Measurements from ENCODE around the gene RBM39.

DNA sequence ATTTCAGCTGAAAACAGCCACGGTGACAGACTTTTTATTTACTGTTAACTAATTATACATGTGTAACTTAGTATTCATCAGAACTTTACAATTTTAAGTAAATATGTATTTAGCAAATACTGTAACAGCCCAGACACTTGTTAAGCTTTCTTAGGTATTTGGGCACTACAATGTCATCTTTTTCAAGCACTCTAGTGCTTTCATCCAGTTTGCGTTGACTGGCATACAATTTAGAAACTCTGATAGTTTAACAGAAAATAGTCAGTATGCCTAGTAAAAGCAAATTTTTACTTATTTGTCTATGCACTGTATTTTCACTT, 10.6 kb downstream of the RBM39 start:
- TF ChIP-seq, protein P1, sequence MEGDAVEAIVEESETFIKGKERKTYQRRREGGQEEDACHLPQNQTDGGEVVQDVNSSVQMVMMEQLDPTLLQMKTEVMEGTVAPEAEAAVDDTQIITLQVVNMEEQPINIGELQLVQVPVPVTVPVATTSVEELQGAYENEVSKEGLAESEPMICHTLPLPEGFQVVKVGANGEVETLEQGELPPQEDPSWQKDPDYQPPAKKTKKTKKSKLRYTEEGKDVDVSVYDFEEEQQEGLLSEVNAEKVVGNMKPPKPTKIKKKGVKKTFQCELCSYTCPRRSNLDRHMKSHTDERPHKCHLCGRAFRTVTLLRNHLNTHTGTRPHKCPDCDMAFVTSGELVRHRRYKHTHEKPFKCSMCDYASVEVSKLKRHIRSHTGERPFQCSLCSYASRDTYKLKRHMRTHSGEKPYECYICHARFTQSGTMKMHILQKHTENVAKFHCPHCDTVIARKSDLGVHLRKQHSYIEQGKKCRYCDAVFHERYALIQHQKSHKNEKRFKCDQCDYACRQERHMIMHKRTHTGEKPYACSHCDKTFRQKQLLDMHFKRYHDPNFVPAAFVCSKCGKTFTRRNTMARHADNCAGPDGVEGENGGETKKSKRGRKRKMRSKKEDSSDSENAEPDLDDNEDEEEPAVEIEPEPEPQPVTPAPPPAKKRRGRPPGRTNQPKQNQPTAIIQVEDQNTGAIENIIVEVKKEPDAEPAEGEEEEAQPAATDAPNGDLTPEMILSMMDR (IDR thresholded peaks at IDR 0.05) = no peak
- TF ChIP-seq EP300 (IDR thresholded peaks at IDR 0.05) (no peak), POLR2A (IDR thresholded peaks at IDR 0.05) (no peak)
